SK-N-SH treated with all-trans-retinoic acid at 6 μM for 48 hours (cell line): ENCODE data around the gene LYSMD2.

Experiments
- ATAC-seq: fragments of 200-7000 bp; cut with Tn5 transposase; 3 replicates; pipeline ENCODE4 v1.9.1; 2020; ENCODE audit warnings: mild to moderate bottlenecking, moderate library complexity
- ARNTL ChIP-seq: fragments of 450-650 bp; formaldehyde crosslinking; IDR thresholded peaks from 2 replicates; pipeline ENCODE4 v1.5.0; 2020; ENCODE audit warnings: low read depth, mild to moderate bottlenecking, moderate library complexity, borderline replicate concordance
- BACH2 ChIP-seq: fragments of 250-450 bp; sonication (Bioruptor Pico); IDR thresholded peaks from 2 replicates; pipeline ENCODE4 v1.9.0; 2021; ENCODE audit warnings: mild to moderate bottlenecking, borderline replicate concordance
- CREB5 ChIP-seq: fragments of 250-450 bp; sonication (Bioruptor Pico); IDR thresholded peaks from 2 replicates; pipeline ENCODE4 v1.5.1; 2020; ENCODE audit warnings: low read depth, mild to moderate bottlenecking, moderate library complexity
- CSDC2 ChIP-seq: fragments of 250-450 bp; sonication (Bioruptor Pico); IDR thresholded peaks from 2 replicates; pipeline ENCODE4 v1.5.0; 2020; ENCODE audit warnings: mild to moderate bottlenecking, moderate library complexity
- CSRNP3 ChIP-seq: fragments of 250-450 bp; sonication (Bioruptor Pico); IDR thresholded peaks from 2 replicates; pipeline ENCODE4 v1.5.1; 2021; ENCODE audit warnings: mild to moderate bottlenecking, moderate library complexity
- ESRRG ChIP-seq: fragments of 250-450 bp; sonication (Bioruptor Pico); IDR thresholded peaks from 2 replicates; pipeline ENCODE4 v1.6.1; 2021; ENCODE audit warnings: mild to moderate bottlenecking
- GLIS3 ChIP-seq: fragments of 250-450 bp; sonication (Bioruptor Pico); IDR thresholded peaks from 2 replicates; pipeline ENCODE4 v1.5.0; 2020; ENCODE audit warnings: mild to moderate bottlenecking, moderate library complexity
- ISL1 ChIP-seq: fragments of 250-450 bp; sonication (Bioruptor Pico); IDR thresholded peaks from 2 replicates; pipeline ENCODE4 v2.1.2; 2022; ENCODE audit warnings: mild to moderate bottlenecking, moderate library complexity
- OSR1 ChIP-seq: fragments of 250-450 bp; sonication (Bioruptor Pico); IDR thresholded peaks from 2 replicates; pipeline ENCODE4 v1.8.0; 2022; ENCODE audit warnings: moderate library complexity, mild to moderate bottlenecking, inconsistent platforms
- POU6F1 ChIP-seq: fragments of 250-450 bp; sonication (Bioruptor Pico); IDR thresholded peaks from 2 replicates; pipeline ENCODE4 v1.8.0; 2021; ENCODE audit warnings: low read depth, mild to moderate bottlenecking, moderate library complexity, borderline replicate concordance
- PPARA ChIP-seq: fragments of 250-450 bp; sonication (Bioruptor Pico); IDR thresholded peaks from 2 replicates; pipeline ENCODE4 v1.5.0; 2020; ENCODE audit warnings: mild to moderate bottlenecking, borderline replicate concordance
- RARB ChIP-seq: fragments of 250-450 bp; sonication (Bioruptor Pico); IDR thresholded peaks from 2 replicates; pipeline ENCODE4 v1.8.0; 2021; ENCODE audit warnings: mild to moderate bottlenecking, moderate library complexity
- SNAI2 ChIP-seq: fragments of 250-450 bp; sonication (Bioruptor Pico); IDR thresholded peaks from 2 replicates; pipeline ENCODE4 v1.5.0; 2020; ENCODE audit warnings: mild to moderate bottlenecking, moderate library complexity
- TCF4 ChIP-seq: fragments of 250-450 bp; sonication (Bioruptor Pico); IDR thresholded peaks from 2 replicates; pipeline ENCODE4 v1.8.0; 2021; ENCODE audit warnings: mild to moderate bottlenecking, moderate library complexity, borderline replicate concordance
- TOX ChIP-seq: fragments of 250-450 bp; sonication (Bioruptor Pico); IDR thresholded peaks from 2 replicates; pipeline ENCODE4 v1.8.0; 2021; ENCODE audit warnings: mild to moderate bottlenecking, moderate library complexity, borderline replicate concordance
- ZC3H10 ChIP-seq: fragments of 250-450 bp; sonication (Bioruptor Pico); IDR thresholded peaks from 2 replicates; pipeline ENCODE4 v1.5.1; 2021; ENCODE audit warnings: mild to moderate bottlenecking, moderate library complexity
- ZFP3 ChIP-seq: fragments of 250-450 bp; sonication (Bioruptor Pico); IDR thresholded peaks from 2 replicates; pipeline ENCODE4 v1.5.0; 2020; ENCODE audit warnings: mild to moderate bottlenecking, moderate library complexity
- ZFP30 ChIP-seq: fragments of 450-650 bp; formaldehyde crosslinking; IDR thresholded peaks from 2 replicates; pipeline ENCODE4 v1.5.0; 2022; ENCODE audit warnings: mild to moderate bottlenecking, moderate library complexity
- ZNF565 ChIP-seq: fragments of 450-650 bp; formaldehyde crosslinking; conservative IDR thresholded peaks from 2 replicates; pipeline ENCODE4 v1.5.0; 2020; ENCODE audit warnings: low read depth, mild to moderate bottlenecking, moderate library complexity
- ZNF70 ChIP-seq: fragments of 450-650 bp; formaldehyde crosslinking; IDR thresholded peaks from 2 replicates; pipeline ENCODE4 v1.5.0; 2020; ENCODE audit warnings: mild to moderate bottlenecking, moderate library complexity
- ZNF8 ChIP-seq: fragments of 450-650 bp; formaldehyde crosslinking; IDR thresholded peaks from 2 replicates; pipeline ENCODE4 v1.5.0; 2020; ENCODE audit warnings: mild to moderate bottlenecking, moderate library complexity

LYSMD2 gene

GRCh38 chr15:51706291-51706690 is 31.2 kb downstream of the LYSMD2 start:
- TF ChIP-seq ZFP30 (CRISPR knock-in tag): no peak
- peak; percentile 56; the same call in 1 of the 2 replicates for TF ChIP-seq CREB5
- peak; percentile 47; the same call in 1 of the 2 replicates for TF ChIP-seq TCF4 (CRISPR knock-in tag)
- TF ChIP-seq, all 23 proteins: peak for 2
- peak; percentile 82 for ATAC-seq

- ATAC-seq: no peak
- TF ChIP-seq TOX (CRISPR knock-in tag) (no peak), PPARA (no peak), ZFP3 (CRISPR knock-in tag) (no peak), SNAI2 (CRISPR knock-in tag) (no peak), ISL1 (CRISPR knock-in tag) (no peak), ZNF8 (no peak), BACH2 (CRISPR knock-in tag) (no peak), OSR1 (no peak), ZNF70 (CRISPR knock-in tag) (no peak), ZC3H10 (CRISPR knock-in tag) (no peak)
Observed at GRCh38 chr15:51702710-51703109, 34.7 kb downstream of the LYSMD2 start.

- no peak for TF ChIP-seq RARB (CRISPR knock-in tag)
- no peak for TF ChIP-seq ISL1 (CRISPR knock-in tag)
- TF ChIP-seq TCF4 (CRISPR knock-in tag): no peak
- TF ChIP-seq PPARA: no peak
- TF ChIP-seq ARNTL (CRISPR knock-in tag): no peak
- no peak for TF ChIP-seq CSRNP3 (CRISPR knock-in tag)
- no peak for TF ChIP-seq ZFP3 (CRISPR knock-in tag)
- TF ChIP-seq ESRRG (CRISPR knock-in tag): no peak
- TF ChIP-seq, all 23 proteins: peak for 0
Observed at GRCh38 chr15:51699373-51699772, 38.1 kb downstream of the LYSMD2 start.

GRCh38 chr15:51697163-51697562 is 40.3 kb downstream of the LYSMD2 start:
- ATAC-seq: no peak
- TF ChIP-seq RARB (CRISPR knock-in tag): no peak
- no peak for TF ChIP-seq ESRRG (CRISPR knock-in tag)
- TF ChIP-seq SNAI2 (CRISPR knock-in tag): no peak
- no peak for TF ChIP-seq GLIS3 (CRISPR knock-in tag)
- TF ChIP-seq POU6F1 (CRISPR knock-in tag): no peak
- TF ChIP-seq CSRNP3 (CRISPR knock-in tag): no peak
- TF ChIP-seq ZNF8: no peak
- no peak for TF ChIP-seq TOX (CRISPR knock-in tag)
- no peak for TF ChIP-seq ZNF565
- no peak for TF ChIP-seq ZNF70 (CRISPR knock-in tag)
- no peak for TF ChIP-seq BACH2 (CRISPR knock-in tag)
- TF ChIP-seq OSR1: no peak

More at GRCh38 chr15:51699373-51699772, 38.1 kb downstream of the LYSMD2 start:
- no peak for ATAC-seq

GRCh38 chr15:51696566-51696965 is 40.9 kb downstream of the LYSMD2 start:
- TF ChIP-seq OSR1: no peak
- no peak for TF ChIP-seq RARB (CRISPR knock-in tag)
- TF ChIP-seq ZNF70 (CRISPR knock-in tag): no peak
- no peak for TF ChIP-seq GLIS3 (CRISPR knock-in tag)
- TF ChIP-seq TOX (CRISPR knock-in tag): no peak
- TF ChIP-seq CSRNP3 (CRISPR knock-in tag): no peak
- TF ChIP-seq SNAI2 (CRISPR knock-in tag): no peak
- no peak for TF ChIP-seq CSDC2 (CRISPR knock-in tag)
- no peak for TF ChIP-seq BACH2 (CRISPR knock-in tag)
- TF ChIP-seq ZNF8: no peak
- TF ChIP-seq POU6F1 (CRISPR knock-in tag): no peak
- no peak for TF ChIP-seq PPARA
- TF ChIP-seq ZC3H10 (CRISPR knock-in tag): no peak
- no peak for TF ChIP-seq ARNTL (CRISPR knock-in tag)
- TF ChIP-seq ZFP30 (CRISPR knock-in tag): no peak
- TF ChIP-seq, all 23 proteins: peak for 0

More at GRCh38 chr15:51696566-51696965, 40.9 kb downstream of the LYSMD2 start:
- no peak for ATAC-seq
